GM18508 (cell line): ENCODE measurements around the gene DCDC1.
"Not testable (repeated sequence)": the region's sequence is repeated elsewhere in the genome, so short reads cannot be mapped to it uniquely, and the experiment has no call there.

Experiments used
- ATAC-seq: cut with Tn5 transposase; IDR thresholded peaks from one replicate; pipeline ENCODE4 v1.9.1; 2021; ENCODE audit warnings: moderate number of reproducible peaks; ENCODE audit not compliant: insufficient read depth, unreplicated experiment

Gene DCDC1

DNA sequence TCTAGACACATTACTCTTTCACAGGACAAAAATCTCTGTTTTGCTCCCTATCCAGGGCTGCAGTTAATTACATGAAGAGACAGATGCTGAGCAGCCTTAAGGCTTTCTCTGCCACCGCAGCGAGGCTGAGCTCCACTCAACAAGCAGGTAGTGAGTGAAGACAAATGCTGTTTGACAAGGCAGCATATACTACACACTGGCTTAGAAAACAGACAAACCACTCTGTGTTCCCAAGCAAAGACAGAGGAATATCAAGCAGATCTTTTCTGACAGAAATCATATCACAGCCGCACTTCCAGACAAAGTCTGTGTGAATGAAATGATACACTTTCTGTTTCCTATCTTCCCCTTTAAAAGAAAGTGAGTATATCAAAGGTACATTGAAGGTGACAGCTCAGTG lies 368.1 kb downstream of the DCDC1 start:
- ATAC-seq: no peak

DNA sequence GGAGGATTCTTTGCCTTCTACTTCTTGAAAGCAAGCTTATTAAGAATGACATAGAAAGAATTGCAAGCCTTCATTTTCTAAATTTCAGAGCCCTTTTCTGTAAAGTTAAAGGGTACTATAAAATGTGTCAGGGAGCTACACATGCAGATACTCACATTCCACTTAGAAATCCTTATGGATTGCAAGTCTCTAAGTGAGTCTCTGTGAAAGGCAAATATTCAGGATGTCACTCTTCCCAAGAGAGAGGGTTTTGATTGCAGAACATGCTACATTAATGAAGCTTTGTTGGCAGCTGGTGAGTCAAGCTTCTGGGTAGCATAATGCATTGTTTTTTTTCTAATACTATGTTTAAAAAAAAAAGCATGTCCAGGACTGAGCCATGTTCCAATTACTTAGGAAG lies 369.2 kb downstream of the DCDC1 start:
- ATAC-seq: no peak

DNA sequence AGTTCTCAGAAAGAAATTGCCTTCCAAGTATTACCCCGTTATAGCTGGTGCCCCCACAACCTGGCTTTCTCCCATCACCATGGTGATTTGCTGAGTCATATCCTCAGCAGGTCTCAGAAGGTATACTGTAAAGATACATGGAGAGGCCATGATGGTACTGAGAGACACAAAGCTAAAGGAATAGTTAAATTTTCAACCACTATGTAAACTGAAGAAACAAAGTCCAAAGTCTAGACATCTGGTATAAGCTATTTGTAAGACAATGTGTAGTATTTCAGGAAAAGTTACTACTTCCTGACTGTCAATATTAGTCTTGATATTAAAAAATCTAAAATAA lies 377.1 kb downstream of the DCDC1 start:
- ATAC-seq: no peak

DNA sequence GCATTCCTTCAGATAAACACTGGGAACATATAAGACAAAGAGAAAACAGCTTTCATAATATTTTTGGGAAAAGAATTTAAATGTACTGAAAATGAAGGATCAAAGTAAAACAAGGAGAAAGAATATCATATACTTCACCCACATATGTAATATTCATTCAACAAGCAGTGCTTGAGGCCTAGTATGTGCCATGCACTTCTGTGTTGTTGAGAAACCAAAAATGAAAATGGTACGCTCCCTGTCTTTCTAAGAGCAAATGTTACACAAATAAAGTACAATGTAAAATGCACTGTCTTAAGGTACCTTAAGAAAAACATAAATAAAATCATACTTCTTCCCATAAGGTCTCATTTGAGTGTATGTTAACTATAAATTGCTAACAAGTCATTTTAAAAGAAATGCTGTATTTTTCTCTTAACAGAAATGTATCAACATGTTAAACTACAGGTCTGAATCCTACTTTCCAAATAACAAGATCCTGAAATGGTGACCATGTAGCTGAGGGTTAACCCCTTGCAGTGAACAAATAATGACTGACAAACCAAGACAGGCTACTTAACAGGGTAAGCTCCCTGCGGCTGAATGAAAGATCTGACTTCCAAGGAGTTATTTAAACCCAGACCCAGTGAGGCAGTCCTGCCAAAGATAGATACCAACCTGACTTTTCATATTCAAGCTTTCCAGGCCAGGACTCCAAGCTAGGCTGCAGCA lies 377.6 kb downstream of the DCDC1 start:
- no peak for ATAC-seq

DNA sequence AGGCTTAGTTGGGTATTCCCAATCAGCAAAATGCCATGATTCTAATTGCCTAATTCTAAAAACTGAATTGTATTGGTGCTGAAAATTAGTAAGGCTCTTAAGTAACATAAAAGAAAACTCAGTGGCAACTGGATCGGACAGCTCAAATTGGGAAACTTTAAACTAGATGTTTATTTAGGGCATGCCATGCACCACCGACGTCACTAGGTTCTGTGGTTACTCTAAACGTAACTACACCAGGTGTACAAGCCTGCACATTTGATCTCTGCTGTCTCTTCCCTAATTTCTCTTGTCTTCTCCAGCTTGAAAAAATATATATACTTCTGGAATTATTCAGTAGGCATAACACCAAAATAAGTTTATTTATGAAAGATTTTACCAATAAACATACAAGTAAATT lies 378.2 kb downstream of the DCDC1 start:
- ATAC-seq: no peak

DNA sequence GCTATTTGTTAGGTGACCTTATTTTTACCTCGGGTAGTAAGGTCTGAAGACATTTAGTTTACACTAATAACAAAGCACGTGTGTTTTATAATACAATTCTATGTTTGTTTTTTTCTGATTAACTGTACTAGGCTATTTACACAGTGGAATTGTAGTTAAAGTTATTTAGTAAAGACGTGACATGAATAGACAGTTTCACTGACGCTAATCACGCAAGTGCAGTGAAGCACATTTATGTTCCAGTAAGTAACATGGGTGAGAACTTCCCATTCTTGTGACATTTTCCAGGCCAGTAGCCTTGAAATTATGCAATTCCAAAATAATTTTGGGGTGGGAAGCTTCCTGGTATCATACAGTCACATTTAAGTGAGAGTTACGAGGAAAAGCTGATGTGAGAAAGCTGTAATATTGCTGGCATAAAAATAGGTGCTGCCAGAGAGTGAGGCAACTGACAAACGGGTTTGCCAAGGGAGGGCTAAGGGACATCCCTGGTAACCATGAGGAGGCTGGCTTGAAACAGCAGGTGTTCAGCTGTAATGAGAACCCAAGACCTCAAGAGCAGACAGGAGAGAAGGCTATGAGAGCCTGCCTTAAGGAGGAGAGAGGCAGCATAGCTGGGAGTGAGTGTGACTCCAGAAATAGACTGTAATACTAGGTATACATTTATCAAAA lies 378.8 kb downstream of the DCDC1 start:
- ATAC-seq: no peak

DNA sequence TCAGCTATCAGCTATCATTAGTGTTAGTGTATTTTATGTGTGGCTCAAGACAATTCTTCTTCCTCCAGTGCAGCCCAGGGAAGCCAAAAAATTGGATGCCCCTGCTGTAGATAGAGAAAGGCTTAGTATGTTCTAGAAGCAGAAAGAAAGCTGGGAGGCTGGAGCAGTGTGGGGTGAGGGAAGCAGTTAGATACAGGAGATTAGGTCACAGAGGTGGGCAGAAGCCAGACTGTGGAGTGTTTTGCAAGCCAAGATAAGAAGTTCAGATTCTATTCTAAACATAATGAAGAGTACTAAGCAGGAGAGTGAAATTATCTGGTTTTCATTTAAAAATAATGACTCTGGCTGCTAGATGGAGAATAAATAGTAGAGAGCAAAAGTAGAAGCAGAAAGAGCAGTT lies 381.7 kb downstream of the DCDC1 start:
- ATAC-seq: no peak

DNA sequence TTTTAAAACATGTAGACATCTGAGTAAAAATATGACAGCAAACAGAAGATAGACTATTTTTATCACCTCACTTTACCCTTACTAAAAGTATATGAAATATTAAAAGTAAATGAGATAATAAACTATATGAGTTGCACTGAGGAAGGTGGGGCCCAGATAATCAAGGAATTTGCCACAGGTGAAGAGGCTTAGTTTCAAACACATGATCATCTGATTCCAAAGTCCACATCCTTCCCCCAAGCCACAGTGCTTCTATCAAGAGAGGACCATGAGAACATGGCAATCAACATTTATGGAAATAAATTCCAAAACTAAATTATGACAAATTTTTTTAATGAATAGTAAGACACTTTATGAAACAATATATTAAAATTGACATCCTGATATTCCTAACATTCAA lies 384.0 kb downstream of the DCDC1 start:
- no peak for ATAC-seq

DNA sequence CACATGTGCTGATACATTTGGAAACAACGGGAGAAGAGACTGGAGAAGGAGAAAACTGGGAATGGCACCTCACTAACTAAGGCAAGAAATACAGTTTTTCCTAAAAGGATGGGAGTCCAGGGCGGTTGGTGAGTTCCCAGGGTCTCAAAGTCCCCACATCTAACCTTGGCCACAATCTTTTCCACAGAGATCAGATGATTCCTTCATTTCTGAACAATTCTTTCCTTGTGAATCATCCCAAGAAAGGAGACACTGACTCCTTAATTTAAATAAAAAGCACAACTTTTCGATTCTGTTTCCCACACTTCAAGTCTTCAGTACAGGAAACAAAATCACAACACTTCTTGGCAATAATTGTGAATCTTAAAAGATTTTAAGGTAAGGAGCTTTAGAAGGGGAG lies 384.7 kb downstream of the DCDC1 start:
- ATAC-seq: no peak

DNA sequence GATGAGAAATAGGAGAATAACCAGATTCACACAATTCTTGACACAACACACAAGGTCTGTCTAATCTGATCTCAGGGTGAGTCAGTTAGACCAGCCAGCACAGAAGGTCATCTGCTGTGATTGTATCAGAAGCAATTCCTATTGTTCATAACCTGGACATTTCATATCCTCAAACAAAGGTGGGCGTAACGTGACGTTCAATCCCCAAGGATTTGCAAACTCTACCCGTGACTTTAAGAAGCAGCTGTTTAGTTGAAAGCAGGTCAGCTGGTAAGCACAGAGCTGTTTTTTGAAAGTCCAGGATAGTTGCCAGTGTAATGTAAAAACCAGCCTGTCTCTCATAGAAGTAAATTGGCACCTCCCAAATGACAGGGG lies 385.1 kb downstream of the DCDC1 start:
- no peak for ATAC-seq

DNA sequence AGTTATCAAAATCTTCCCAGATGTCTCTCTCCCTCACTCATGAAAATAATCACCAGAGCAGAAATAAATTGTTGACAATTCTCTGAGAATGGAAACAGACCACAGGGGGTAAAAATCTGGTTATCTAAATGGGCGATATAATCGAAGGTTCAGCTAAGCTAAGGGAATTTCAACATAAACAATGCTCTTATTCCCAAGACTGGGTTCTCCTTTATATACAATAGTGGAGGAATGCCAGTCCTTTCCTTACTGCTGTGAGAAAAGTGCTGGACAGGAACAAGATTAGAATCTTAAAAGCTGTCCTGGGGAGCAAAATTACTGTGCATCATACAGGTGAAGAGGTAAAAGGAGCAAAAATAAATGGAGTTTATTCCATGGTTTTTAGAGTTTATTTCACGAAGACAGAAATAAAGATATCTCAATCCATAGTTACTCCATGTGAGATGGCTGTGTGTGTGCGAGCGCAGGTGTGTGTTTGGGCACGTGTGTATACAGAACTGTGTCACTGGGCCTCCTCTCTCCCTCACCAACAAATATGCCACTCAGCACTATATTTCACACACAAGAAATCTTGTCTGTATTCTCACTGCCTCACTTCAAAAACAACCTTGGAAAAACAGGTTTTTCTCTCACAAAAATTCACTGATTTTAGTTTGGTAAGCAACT lies 385.6 kb downstream of the DCDC1 start:
- ATAC-seq: no peak

DNA sequence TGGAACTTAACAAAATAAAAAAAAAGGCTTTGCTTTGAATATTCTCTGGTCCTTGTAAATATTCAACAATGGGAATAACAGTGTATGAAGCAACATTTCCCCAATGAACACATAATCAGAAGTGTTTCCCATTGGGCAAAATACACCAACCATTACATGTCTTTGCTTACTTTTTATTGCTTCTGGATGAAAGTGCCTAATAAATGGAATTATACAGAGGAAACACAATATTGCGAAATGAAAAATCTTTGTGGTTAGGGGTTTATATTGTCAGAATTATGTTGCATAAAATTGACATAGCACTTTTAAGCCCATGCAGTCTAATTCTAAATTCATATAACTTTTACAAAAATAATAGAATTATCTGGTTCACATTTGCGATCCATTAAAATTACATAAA lies 386.4 kb downstream of the DCDC1 start:
- no peak for ATAC-seq

DNA sequence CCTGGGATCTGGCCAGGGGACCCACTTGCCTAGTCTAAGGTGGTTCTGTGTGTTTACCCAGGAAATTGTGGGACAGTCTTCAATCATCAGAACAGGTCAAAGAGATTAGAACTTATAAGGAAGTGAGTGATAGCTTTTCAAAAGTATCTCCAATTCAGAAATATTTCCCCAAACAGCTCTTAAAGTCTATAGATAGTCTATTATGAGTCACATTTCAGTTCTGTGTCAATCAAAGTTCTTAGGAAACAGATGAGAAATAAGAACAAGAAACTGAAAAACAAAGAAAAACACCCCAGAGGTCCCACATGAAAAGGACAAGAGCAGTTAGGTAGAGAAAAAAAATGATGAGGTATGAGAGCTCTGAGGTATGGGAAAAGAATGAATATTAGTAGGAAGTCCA lies 402.0 kb downstream of the DCDC1 start:
- no peak for ATAC-seq

DNA sequence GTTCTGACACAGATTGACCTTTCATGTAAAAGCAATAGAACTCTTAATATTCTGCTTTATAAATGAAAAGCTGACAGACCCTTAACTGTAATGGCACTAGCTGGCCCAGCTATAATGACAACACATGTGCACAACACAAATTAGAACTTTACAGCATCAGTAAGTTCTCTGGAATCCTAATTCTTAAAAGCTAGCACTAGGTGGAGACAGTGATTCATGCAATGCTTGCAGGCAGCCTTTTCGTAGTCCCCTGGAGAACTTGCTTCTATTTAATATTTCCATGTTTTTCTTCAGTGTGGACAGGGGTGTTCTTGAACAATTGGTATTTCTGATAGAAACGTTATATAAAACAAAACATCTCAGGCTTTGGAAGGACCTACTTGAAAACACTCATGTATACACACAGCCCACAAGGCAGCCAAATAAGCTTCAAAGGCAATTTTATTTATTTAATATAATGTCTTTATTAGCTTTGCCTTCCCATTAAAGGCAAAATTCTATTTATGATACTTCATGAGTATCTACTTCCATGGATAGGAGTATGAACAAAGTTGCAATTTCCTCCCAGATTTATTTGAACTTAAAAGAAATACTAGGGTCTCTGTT lies 409.0 kb downstream of the DCDC1 start:
- ATAC-seq: no peak

DNA sequence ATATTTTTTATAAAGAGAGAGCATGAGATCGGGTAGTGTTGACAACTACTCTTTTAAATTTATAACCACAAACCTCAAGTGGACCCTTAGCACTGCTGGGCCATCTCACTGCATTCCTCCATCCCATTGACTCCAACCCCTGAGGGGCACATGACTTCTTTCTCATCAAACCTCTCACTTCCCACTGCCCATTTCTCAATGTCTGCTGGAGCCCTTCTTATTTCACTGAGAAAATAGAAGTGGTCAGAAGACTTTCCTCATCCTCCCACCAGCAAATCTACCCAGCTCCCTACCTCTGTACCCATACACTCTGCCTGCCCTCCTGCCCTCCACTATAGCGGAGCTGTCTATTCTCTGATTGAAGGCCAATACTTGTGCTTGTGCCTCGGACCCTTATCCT lies 412.8 kb downstream of the DCDC1 start:
- ATAC-seq: no peak

DNA sequence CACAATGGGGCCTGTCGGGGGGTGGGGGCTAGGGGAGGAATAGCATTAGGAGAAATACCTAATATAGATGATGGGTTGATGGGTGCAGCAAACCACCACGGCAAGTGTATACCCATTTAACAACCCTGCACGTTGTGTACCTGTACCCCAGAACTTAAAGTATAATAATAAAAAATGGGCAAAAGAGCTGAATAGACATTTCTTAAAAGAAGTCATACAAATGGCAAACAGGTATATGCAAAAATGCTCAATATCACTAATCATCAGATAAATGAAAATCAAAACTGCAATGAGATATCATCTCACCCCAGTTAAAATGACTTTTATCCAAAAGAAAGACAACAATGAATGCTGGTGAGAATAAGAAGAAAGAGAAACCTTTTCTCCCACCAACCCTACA lies 419.7 kb downstream of the DCDC1 start:
- no peak for ATAC-seq

DNA sequence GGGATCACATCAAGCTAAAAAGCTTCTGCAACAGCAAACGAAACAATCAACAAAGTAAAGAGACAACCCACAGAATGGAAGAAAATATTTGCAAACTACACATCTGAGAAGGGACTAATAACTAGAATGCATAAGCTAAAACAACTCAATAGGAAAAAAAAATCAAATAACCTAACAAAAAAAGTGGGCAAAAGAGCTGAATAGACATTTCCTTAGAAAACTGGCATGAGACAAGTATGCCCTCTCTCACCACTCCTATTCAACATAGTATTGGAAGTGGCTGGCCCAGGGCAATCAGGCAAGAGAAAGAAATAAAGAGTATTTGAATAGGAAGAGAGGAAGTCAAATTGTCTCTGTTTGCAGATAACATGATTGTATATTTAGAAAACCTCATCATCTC lies 421.8 kb downstream of the DCDC1 start:
- ATAC-seq: not testable (repeated sequence)

DNA sequence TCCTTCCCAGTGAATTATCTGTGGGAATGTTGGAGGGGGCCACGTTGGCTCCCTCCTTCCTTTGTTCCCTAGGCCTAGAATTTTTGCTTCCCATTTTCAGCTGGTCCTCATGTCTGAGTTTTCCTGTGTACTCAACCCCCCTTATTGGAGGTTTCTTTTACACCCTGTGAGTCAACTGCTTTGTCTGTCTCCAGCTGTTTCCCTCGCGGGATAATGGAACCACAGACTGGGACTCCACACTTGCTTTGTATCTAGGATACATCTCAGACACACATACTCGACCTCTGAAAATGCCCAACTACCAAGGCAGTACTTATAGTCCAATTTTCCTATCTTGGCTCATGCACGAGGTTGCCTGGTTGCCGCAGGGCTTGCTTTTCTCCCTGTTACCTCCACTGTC lies 430.7 kb downstream of the DCDC1 start:
- ATAC-seq: no peak

DNA sequence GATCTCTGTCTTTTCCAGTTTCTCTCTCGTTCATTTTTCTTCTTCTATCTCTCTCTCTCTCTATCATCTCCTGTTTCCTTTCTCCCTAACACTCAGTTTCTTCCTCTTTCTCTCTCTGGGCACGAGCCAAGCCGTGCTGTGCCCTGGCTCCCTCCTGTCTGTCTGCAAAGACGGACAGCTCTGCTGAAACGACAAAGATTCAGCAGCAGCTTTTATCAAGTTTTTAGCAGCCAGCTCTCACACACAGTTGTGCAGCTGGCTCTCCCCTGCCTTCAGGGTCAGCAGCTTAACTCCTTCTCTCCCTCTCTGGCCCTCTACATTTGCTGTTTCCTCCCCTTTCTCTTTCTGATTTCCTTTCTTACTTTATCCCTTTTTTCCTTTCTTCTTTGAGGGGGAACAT lies 431.4 kb downstream of the DCDC1 start:
- ATAC-seq: no peak

DNA sequence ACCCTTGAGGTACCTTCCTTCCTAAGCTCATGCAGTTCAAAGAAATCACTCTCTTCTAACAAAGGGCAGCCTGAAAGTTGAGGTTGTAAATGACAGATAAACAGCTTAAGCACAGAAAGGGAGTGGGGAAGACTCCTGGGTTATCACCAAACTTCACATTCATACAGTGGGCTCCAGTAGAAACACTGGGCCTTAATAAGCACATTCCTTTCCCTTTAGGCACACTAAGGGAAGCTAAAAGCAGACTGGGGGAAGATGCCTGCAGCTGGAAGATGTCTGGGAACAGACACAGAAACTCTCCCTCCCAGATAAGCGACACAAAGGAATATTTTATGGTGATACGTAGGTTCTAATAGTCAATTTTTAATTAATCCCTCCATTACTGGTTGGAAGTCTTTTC lies 433.0 kb downstream of the DCDC1 start:
- no peak for ATAC-seq

DNA sequence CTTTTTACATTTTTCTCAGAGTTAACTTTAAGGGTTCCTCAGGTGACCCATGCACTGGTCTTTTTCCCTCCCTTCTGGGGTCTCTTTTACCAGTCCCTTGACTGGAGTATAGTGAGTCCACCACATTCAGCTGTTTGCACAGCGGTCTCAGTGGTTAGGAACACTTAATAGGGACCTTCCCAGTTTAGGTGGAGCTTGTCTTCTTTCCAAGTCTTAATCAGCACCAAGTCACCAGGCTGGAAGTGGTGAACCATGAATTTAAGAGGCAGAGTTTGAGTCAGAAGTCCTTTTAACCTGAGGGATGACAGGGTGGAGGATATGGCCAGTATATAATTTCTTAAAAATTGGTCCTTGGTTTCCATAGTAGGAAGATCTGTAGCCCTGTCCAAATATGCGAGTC lies 433.7 kb downstream of the DCDC1 start:
- ATAC-seq: no peak

DNA sequence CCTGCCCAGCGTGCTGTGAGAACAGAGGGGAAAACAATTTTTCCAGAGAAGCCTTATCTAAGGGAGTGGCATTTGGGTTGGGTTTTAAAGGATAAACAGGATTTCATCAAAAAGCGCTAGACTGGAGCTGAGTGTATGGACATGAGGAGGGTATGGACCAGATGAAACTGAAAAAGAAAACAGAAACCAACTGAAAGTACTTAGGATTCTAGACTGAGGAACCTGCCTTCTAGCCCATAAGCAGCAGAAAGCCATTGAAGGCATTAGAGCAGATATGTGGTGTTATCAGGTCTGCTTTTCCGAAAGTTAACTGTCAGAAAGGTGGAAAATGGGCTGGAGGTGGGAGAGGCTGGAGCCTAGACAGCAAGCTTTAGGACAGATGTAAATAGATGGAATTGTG lies 443.4 kb downstream of the DCDC1 start:
- no peak for ATAC-seq
